MM.1S (cell line): ENCODE results near the gene TMEM37.

Experiments used
- CTCF ChIP-seq: fragments of 300-600 bp; sonication (generic); IDR thresholded peaks from 2 replicates; pipeline ENCODE4 v1.5.1; 2016; ENCODE audit warnings: antibody characterized with exemption, low read length, mixed read lengths
- EZH2 ChIP-seq: fragments of 300-600 bp; sonication (generic); optimal IDR thresholded peaks from 2 replicates; pipeline ENCODE3; 2017; ENCODE audit warnings: low read depth, mild to moderate bottlenecking, antibody characterized with exemption, low read length, mixed read lengths

- TF ChIP-seq CTCF = no peak
- TF ChIP-seq EZH2 = no peak
Measured at GRCh38 chr2:119383410-119384140, 48.1 kb upstream of the TMEM37 start.
